Hepatocyte (in vitro differentiated cells): ENCODE data around the gene ZNF488. TPM values are rescaled to one million over a fixed set of nuclear protein-coding genes. Genes with fewer than 3 reads are reported as not detected.
"Not testable (repeated sequence)": the region's sequence is repeated elsewhere in the genome, so short reads cannot be mapped to it uniquely, and the experiment has no call there.

Experiments
- DNase-seq: peaks from one replicate; pipeline ENCODE4 v3.0.0-alpha.2; 2016; ENCODE audit warnings: low spot score
- H2AFZ ChIP-seq: fragments of 200-600 bp; sonication (generic); 2 replicates; pipeline ENCODE4 v1.6.0; 2016; ENCODE audit warnings: antibody characterized with exemption, mild to moderate bottlenecking
- H3K27ac ChIP-seq: fragments of 200-600 bp; sonication (generic); 2 replicates; pipeline ENCODE4 v1.5.1; 2016; ENCODE audit warnings: mild to moderate bottlenecking
- H3K27me3 ChIP-seq: fragments of 200-600 bp; sonication (generic); 2 replicates; pipeline ENCODE4 v1.6.1; 2016
- H3K36me3 ChIP-seq: fragments of 200-600 bp; sonication (generic); replicated peaks from 2 replicates; pipeline ENCODE4 v1.5.1; 2016; ENCODE audit warnings: low read depth; ENCODE audit not compliant: insufficient read depth
- H3K4me1 ChIP-seq: fragments of 200-600 bp; sonication (generic); 2 replicates; pipeline ENCODE4 v1.5.1; 2016; ENCODE audit warnings: mild to moderate bottlenecking, moderate library complexity; ENCODE audit not compliant: insufficient read depth
- H3K4me2 ChIP-seq: fragments of 200-600 bp; sonication (generic); 2 replicates; pipeline ENCODE4 v1.6.0; 2016
- H3K4me3 ChIP-seq: fragments of 200-600 bp; sonication (generic); 2 replicates; pipeline ENCODE4 v1.5.1; 2016; ENCODE audit warnings: mild to moderate bottlenecking
- H3K79me2 ChIP-seq: fragments of 200-600 bp; sonication (generic); 2 replicates; pipeline ENCODE4 v1.6.0; 2017; ENCODE audit warnings: mild to moderate bottlenecking
- H3K9me2 ChIP-seq: fragments of 200-600 bp; sonication (generic); replicated peaks from 2 replicates; pipeline ENCODE4 v1.6.0; 2017; ENCODE audit warnings: mild to moderate bottlenecking; ENCODE audit not compliant: insufficient read depth
- H3K9me3 ChIP-seq: fragments of 200-600 bp; sonication (generic); 2 replicates; pipeline ENCODE4 v1.5.1; 2016; ENCODE audit warnings: low read depth, mild to moderate bottlenecking
- H4K20me1 ChIP-seq: fragments of 200-600 bp; sonication (generic); 2 replicates; pipeline ENCODE4 v1.6.0; 2016; ENCODE audit warnings: mild to moderate bottlenecking; ENCODE audit not compliant: insufficient read depth, poor library complexity, severe bottlenecking
- CTCF ChIP-seq: fragments of 200-600 bp; sonication (generic); IDR thresholded peaks from 2 replicates; pipeline ENCODE4 v1.5.1; 2016; ENCODE audit warnings: antibody characterized with exemption, mild to moderate bottlenecking; ENCODE audit not compliant: poor library complexity
- EZH2 ChIP-seq: fragments of 200-600 bp; sonication (generic); IDR thresholded peaks from 2 replicates; pipeline ENCODE4 v1.6.1; 2016; ENCODE audit warnings: antibody characterized with exemption, mild to moderate bottlenecking, borderline replicate concordance
- EZH2phosphoT487 ChIP-seq: fragments of 200-600 bp; sonication (generic); IDR thresholded peaks from one replicate; pipeline ENCODE4 v1.6.1; 2018; ENCODE audit warnings: antibody characterized with exemption, mild to moderate bottlenecking, low read depth, moderate library complexity; ENCODE audit not compliant: unreplicated experiment, severe bottlenecking
- WGBS: methylation state at CpG from one replicate; pipeline ENCODE4 v1.1.6; 2016; ENCODE audit warnings: low lambda C conversion rate; ENCODE audit errors: missing lambda C conversion rate; 5-methylcytosine and 5-hydroxymethylcytosine counted together
- polyA plus RNA-seq: library from polyadenylated mRNA; unstranded; fragments of >200 nt; fragmentation: Nextera tagmentation; extraction: Ambion mirVana; gene quantifications from 2 replicates; pipeline ENCODE4 v1.2.1, GENCODE V29; 2016
- total RNA-seq: library from RNA; depleted of rRNA; stranded (reverse); fragments of >200 nt; gene quantifications from 2 replicates; pipeline ENCODE4 v1.2.3, GENCODE V29; 2014

Gene ZNF488
- total and polyA plus RNA-seq, 2 experiments from 2014 or later, result 1.2 to 2.5 TPM

GRCh38 chr10:47396311-47396717 is 12.2 kb upstream of the ZNF488 start:
- H3K36me3 ChIP-seq, result no peaks in the 10 kb centered on the region
- H3K9me3 ChIP-seq, result no peaks in the 10 kb centered on the region
- no peaks in the 10 kb centered on the region for H4K20me1 ChIP-seq
- H3K4me2 ChIP-seq, result no peak overlapping the region
- H3K79me2 ChIP-seq, result no peaks in the 10 kb centered on the region
- H3K27me3 ChIP-seq, result no peaks in the 10 kb centered on the region
- no peak overlapping the region for H3K4me3 ChIP-seq
- TF ChIP-seq EZH2 (no peak), EZH2phosphoT487 (no peak), CTCF (no peak)
- H3K27ac ChIP-seq, result peak overlapping the region; percentile 39
- no peaks in the 10 kb centered on the region for H3K4me1 ChIP-seq
- no peaks in the 10 kb centered on the region for H3K9me2 ChIP-seq
- H2AFZ ChIP-seq, result no peak overlapping the region
- DNase-seq, result no peak

GRCh38 chr10:47389619-47390018 is 5.5 kb upstream of the ZNF488 start:
- Histone ChIP-seq H4K20me1 (no peaks in the 10 kb centered on the region), H3K9me3 (no peaks in the 10 kb centered on the region), H3K36me3 (no peaks in the 10 kb centered on the region), H3K9me2 (no peaks in the 10 kb centered on the region), H3K27me3 (no peaks in the 10 kb centered on the region), H3K27ac (no peak overlapping the region), H3K79me2 (no peaks in the 10 kb centered on the region), H3K4me3 (no peak overlapping the region), H3K4me1 (no peaks in the 10 kb centered on the region), H2AFZ (no peak overlapping the region), H3K4me2 (no peak overlapping the region)
- DNase-seq, result no peak
- 93% methylated on average over 3 of the region's 3 CpGs for WGBS
- TF ChIP-seq EZH2 (no peak), EZH2phosphoT487 (no peak), CTCF (no peak)

GRCh38 chr10:47388879-47389278 is 4.8 kb upstream of the ZNF488 start:
- Histone ChIP-seq H4K20me1 (no peaks in the 10 kb centered on the region), H3K27me3 (no peaks in the 10 kb centered on the region), H3K36me3 (no peaks in the 10 kb centered on the region), H3K9me3 (no peaks in the 10 kb centered on the region), H3K4me1 (no peaks in the 10 kb centered on the region), H3K79me2 (no peaks in the 10 kb centered on the region), H2AFZ (no peak overlapping the region), H3K27ac (no peak overlapping the region), H3K4me2 (no peak overlapping the region), H3K9me2 (no peaks in the 10 kb centered on the region), H3K4me3 (no peak overlapping the region)
- WGBS, result 87% methylated on average over 4 of the region's 4 CpGs
- DNase-seq, result no peak
- no peak for TF ChIP-seq EZH2phosphoT487
- no peak for TF ChIP-seq EZH2
- no peak for TF ChIP-seq CTCF

GRCh38 chr10:47386104-47386503 is 2.0 kb upstream of the ZNF488 start:
- not testable (repeated sequence) for H3K79me2 ChIP-seq, DNase-seq, H3K9me2 ChIP-seq, H3K27ac ChIP-seq, H3K36me3 ChIP-seq, H3K4me3 ChIP-seq, H2AFZ ChIP-seq, H3K27me3 ChIP-seq, H3K4me2 ChIP-seq, H3K9me3 ChIP-seq, H3K4me1 ChIP-seq, H4K20me1 ChIP-seq
- 97% methylated on average over 2 of the region's 2 CpGs for WGBS
